ENCODE results near the gene SLC6A17.
A peak's percentile ranks its signal among the peaks of the same experiment; 100 is the strongest.

Gene SLC6A17

DNA sequence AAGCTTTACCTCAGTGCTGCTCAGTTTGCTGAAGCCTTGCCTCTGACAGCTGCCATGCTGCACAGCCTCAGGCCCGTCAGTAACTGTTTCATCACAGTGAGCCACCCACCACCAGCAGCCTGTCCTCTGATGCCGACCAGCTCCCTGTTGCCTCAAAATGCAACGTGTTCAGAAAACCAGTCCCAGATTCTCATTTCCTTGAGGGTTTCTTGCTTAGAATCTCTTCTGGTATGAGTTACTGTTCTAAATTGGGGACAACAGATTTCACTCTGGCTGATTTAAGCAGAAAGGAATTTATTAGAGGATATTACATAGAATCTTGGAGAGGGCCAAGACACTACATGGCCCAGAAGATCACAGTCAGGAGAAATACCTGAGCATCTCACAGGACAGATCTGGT is 27.1 kb upstream of the SLC6A17 start:
- TF ChIP-seq, protein P1, sequence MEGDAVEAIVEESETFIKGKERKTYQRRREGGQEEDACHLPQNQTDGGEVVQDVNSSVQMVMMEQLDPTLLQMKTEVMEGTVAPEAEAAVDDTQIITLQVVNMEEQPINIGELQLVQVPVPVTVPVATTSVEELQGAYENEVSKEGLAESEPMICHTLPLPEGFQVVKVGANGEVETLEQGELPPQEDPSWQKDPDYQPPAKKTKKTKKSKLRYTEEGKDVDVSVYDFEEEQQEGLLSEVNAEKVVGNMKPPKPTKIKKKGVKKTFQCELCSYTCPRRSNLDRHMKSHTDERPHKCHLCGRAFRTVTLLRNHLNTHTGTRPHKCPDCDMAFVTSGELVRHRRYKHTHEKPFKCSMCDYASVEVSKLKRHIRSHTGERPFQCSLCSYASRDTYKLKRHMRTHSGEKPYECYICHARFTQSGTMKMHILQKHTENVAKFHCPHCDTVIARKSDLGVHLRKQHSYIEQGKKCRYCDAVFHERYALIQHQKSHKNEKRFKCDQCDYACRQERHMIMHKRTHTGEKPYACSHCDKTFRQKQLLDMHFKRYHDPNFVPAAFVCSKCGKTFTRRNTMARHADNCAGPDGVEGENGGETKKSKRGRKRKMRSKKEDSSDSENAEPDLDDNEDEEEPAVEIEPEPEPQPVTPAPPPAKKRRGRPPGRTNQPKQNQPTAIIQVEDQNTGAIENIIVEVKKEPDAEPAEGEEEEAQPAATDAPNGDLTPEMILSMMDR (IDR thresholded peaks at IDR 0.05; ENCODE audit: extremely low read depth, missing control alignments): no peak
- DNase-seq (ENCODE audit: low spot score): no peak

DNA sequence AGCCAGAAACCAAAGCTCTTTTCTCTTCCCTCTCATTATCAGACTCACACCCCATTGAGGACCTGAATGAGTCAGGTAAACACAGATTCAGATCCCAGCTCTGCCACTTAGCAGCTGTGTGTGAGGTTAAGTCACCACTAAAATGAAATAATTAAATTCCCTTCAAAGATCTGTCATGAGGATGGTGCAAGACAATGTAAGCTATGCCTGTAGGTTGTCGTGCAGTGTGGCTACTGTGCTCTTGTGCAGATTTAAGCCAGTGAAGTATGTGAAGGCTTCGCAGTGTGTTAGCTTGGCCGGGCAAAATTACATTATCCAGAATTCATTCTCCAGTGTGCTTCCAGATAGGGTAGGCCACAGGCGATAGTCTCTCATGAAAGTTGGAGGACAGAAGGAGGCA is 24.5 kb upstream of the SLC6A17 start:
- TF ChIP-seq, protein P1 (IDR thresholded peaks at IDR 0.05; ENCODE audit: extremely low read depth, missing control alignments): no peak
- DNase-seq (ENCODE audit: low spot score): no peak

DNA sequence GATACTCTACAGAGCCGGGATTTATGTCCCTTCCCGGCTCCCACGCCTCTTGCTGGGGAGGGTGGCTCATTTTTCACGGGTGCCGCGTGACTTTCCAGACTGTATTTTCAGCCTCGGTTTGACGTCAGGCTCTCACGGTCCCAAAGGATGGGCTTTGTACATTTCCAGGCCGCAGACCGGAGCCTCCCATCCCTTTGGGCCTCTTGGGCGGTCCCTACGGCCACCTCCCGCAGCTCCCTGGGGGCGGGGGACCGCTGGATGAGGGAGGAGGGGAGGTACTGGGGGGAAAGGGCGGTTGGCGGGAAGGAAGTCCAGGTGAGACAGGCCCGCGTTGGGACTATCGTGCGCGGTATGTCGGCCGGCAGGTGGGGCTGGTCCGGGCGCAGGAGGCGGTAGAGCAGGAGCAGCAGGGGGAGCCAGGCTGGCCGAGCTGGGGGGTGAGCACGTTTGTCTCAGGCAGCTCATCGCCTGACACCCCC is 20.1 kb upstream of the SLC6A17 start:
- TF ChIP-seq, protein P1 (IDR thresholded peaks at IDR 0.05; ENCODE audit: extremely low read depth, missing control alignments): peak; percentile 4
- no peak for DNase-seq (ENCODE audit: low spot score)

DNA sequence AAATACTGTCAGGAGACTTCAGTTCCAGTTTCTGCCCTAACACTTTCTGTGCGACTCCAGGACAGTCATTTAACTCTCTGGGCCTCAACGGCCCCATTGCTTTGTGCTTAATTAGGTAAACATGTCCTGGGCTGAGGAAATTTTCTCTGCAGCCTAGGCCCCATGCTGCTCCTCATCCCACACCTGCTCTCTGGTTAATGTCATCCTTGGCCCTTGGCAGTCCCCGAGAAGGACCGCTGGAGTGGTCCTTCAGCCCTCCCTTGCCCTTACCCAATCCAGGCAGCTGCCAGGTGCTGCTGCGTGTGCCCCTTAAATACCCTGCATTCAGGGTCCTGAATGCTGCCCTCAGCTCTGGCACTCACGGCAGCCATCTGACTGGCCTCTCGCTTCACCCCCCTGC is 19.3 kb upstream of the SLC6A17 start:
- TF ChIP-seq, protein P1 (IDR thresholded peaks at IDR 0.05; ENCODE audit: extremely low read depth, missing control alignments): no peak
- DNase-seq (ENCODE audit: low spot score): no peak

DNA sequence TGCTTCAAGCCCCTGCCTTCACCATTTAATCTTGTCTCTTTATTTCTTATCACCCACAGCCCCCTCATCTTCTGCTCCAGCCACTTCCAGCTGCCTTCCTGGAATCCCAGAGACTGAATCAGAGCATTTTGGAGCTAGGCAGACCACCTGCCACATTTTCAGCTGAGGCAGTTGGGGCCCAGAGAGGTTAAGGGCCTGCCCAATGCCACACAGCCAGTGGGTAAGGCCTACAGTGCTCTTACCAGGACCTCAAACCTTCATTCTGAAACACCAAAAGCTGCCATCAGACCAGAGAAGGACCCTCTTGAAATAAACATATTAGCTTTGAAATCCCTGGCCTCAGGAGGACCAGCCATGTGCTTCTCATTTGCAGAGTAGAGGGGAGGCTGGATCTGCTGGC is 17.6 kb upstream of the SLC6A17 start:
- no peak for DNase-seq (ENCODE audit: low spot score)

DNA sequence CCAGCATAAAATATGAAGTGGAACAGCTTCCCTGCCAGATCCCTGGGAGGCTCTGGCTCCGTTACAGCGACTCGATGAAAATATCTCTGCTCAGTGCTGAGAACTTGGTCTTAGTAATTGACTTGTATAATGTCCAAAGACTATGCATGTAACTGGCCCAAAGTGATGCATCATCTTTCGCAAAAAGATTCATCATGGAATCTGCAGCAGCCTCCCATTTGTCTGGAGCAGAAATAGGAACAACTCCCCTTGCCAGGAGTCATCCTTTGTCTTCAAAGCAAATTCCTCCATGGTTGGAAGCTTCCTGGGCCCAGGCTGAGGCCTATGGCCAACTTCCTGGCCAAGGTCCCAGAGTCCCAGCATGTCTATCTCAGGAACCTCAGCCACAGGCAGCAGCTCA is 16.9 kb upstream of the SLC6A17 start:
- TF ChIP-seq, protein P1 (IDR thresholded peaks at IDR 0.05; ENCODE audit: extremely low read depth, missing control alignments): no peak
- no peak for DNase-seq (ENCODE audit: low spot score)

More for the DNA sequence above, 17.6 kb upstream of the SLC6A17 start:
- TF ChIP-seq, protein P1 (IDR thresholded peaks at IDR 0.05; ENCODE audit: extremely low read depth, missing control alignments): no peak

DNA sequence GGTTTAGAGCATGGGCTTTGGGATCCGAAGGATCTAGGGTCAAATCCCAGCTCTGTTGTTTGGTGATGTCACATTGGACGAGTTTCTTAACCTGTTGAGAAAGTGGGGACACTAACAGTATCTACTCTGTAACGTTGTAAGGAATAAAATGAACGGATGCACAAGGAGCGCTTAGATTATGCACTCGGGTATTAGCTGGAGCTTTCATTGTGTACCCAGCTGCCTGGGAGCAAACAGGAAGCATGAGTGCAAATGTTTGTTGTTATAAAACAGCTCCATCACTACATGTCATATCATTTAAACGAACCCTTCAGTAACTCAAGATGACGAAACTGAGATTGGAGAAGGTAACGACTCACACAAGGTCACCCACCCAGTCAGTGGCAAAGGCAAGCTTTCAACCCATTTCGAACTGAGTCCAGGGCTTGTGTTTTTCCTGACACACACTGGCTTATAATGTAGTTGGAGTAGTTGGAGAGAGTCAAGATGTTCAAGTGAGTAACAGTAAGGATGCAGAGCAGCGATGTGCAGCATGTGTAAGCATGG is 16.2 kb upstream of the SLC6A17 start:
- TF ChIP-seq, protein P1 (IDR thresholded peaks at IDR 0.05; ENCODE audit: extremely low read depth, missing control alignments): no peak
- no peak for DNase-seq (ENCODE audit: low spot score)

Measured in GM20000 (cell line).